A549 (cell line): ENCODE results near the gene MATR3. TPM values are rescaled to one million over a fixed set of nuclear protein-coding genes. Genes with fewer than 3 reads are reported as not detected.

Experiments
- ATAC-seq, 2 experiments: fragments of 200-7000 bp in 1 of 2; fragments of >200 bp in 1 of 2; cut with Nextera tagmentation in 1 of 2; cut with Tn5 transposase in 1 of 2; 3 replicates each; pipeline versions ENCODE4 v1.8.0 to v1.9.1; 2018 to 2020; ENCODE audit warnings: mild to moderate bottlenecking in 1 of 2, moderate library complexity in 1 of 2
- CTCF ChIA-PET: fragments of 300-600 bp; sonication (Branson Sonifier 250); formaldehyde crosslinking; extraction: SDS; loops from one replicate; lab custom pipeline; 2021; ENCODE audit warnings: antibody characterized with exemption, inconsistent platforms; lab: Yijun Ruan, JAX
- POLR2A ChIA-PET: fragments of 350-600 bp; formaldehyde crosslinking; extraction: SDS; loops from one replicate; lab custom pipeline; 2021; ENCODE audit warnings: antibody characterized with exemption, inconsistent platforms; lab: Yijun Ruan, JAX
- DNase-seq, 2 experiments: peaks; one replicate each; pipeline versions ENCODE4 v3.0.0 to v3.0.0-alpha.2; 2011 to 2016; ENCODE audit warnings: low read depth in 1 of 2, low spot score in 1 of 2
- FAIRE-seq: peaks from 2 replicates; lab custom pipeline; 2011; peaks lifted over from hg19 to GRCh38; lab: Jason Lieb, UNC
- H3K27ac ChIP-seq, 2 experiments: fragments of >200 bp; sonication (Bioruptor Twin); formaldehyde crosslinking; 3 replicates each; pipeline ENCODE4 v1.5.1; 2016 to 2017
- H3K4me1 ChIP-seq: fragments of >200 bp; sonication (Bioruptor Twin); formaldehyde crosslinking; 3 replicates; pipeline ENCODE4 v1.6.1; 2016
- H3K4me2 ChIP-seq: fragments of >200 bp; sonication (Bioruptor Twin); formaldehyde crosslinking; 3 replicates; pipeline ENCODE4 v1.6.1; 2016
- H3K4me3 ChIP-seq: fragments of >200 bp; sonication (Bioruptor Twin); formaldehyde crosslinking; 3 replicates; pipeline ENCODE4 v1.5.1; 2016
- H3K9me3 ChIP-seq: fragments of >200 bp; sonication (Bioruptor Twin); formaldehyde crosslinking; 3 replicates; pipeline ENCODE4 v1.6.1; 2016
- FOSB ChIP-seq: fragments of 250-450 bp; sonication (Bioruptor Pico); IDR thresholded peaks from 2 replicates; pipeline ENCODE4 v1.5.0; 2020; ENCODE audit warnings: mild to moderate bottlenecking, moderate library complexity
- KDM1A ChIP-seq: fragments of 200-600 bp; sonication (generic); IDR thresholded peaks from 2 replicates; pipeline ENCODE4 v1.6.1; 2016; ENCODE audit warnings: low read depth, mild to moderate bottlenecking
- KDM5A ChIP-seq: fragments of 200-600 bp; sonication (generic); IDR thresholded peaks from 2 replicates; pipeline ENCODE4 v1.6.1; 2016; ENCODE audit warnings: antibody characterized with exemption, mild to moderate bottlenecking
- MAFK ChIP-seq: fragments of 450-650 bp; IDR thresholded peaks from 2 replicates; pipeline ENCODE4 v1.6.1; 2014; ENCODE audit not compliant: partially characterized antibody
- RAD21 ChIP-seq, 2 experiments: fragments of >200 bp in 1 of 2; sonication (Bioruptor Twin) in 1 of 2; formaldehyde crosslinking in 1 of 2; IDR thresholded peaks in 1 of 2; conservative IDR thresholded peaks in 1 of 2; 2 replicates in 1 of 2; 3 replicates in 1 of 2; pipeline ENCODE4 v1.6.1; 2012 to 2018; ENCODE audit warnings: inconsistent platforms in 1 of 2
- RCOR1 ChIP-seq: fragments of 150-350 bp; IDR thresholded peaks from 2 replicates; pipeline ENCODE4 v1.6.1; 2014; ENCODE audit warnings: antibody characterized with exemption, low read length, low read depth
- RFX5 ChIP-seq: fragments of 450-650 bp; IDR thresholded peaks from 2 replicates; pipeline ENCODE4 v1.7.1; 2014; ENCODE audit warnings: antibody characterized with exemption, mild to moderate bottlenecking, moderate library complexity
- ZC3H11A ChIP-seq: fragments of 450-650 bp; IDR thresholded peaks from 2 replicates; pipeline ENCODE4 v1.6.1; 2014; ENCODE audit warnings: antibody characterized with exemption, mild to moderate bottlenecking
- ZFP36 ChIP-seq: fragments of 450-650 bp; IDR thresholded peaks from 2 replicates; pipeline ENCODE4 v1.6.1; 2014; ENCODE audit warnings: borderline replicate concordance; ENCODE audit not compliant: partially characterized antibody
- WGBS: methylation state at CpG from one replicate; pipeline ENCODE4 v1.1.6; 2017; ENCODE audit errors: missing lambda C conversion rate; 5-methylcytosine and 5-hydroxymethylcytosine counted together
- polyA plus RNA-seq, 4 experiments: library from polyadenylated mRNA; depleted of rRNA in 3 of 4; stranded (reverse); fragments of >200 nt; fragmentation: RNase III in 1 of 4; extraction: RNeasy Plus Mini Kit Qiagen cat#74134 plus additional on column Dnase treatment in 1 of 4; gene quantifications; 2 replicates in 3 of 4; 3 replicates in 1 of 4; pipeline ENCODE4 v1.2.3, GENCODE V29; 2011 to 2017
- TF ChIP-seq, protein P1 (sequence below): fragments of >200 bp; sonication (Bioruptor Twin); formaldehyde crosslinking; IDR thresholded peaks from 3 replicates; pipeline ENCODE4 v1.6.1; 2016
- TF ChIP-seq, protein P2 (sequence below): fragments of >200 bp; sonication (Bioruptor Twin); formaldehyde crosslinking; IDR thresholded peaks from 2 replicates; pipeline ENCODE4 v1.6.1; 2016
- TF ChIP-seq, protein P3 (sequence below): fragments of >200 bp; sonication (Bioruptor Twin); formaldehyde crosslinking; IDR thresholded peaks from 3 replicates; pipeline ENCODE4 v1.5.1; 2016
- TF ChIP-seq, protein P4 (sequence below): fragments of 450-650 bp; IDR thresholded peaks from 2 replicates; pipeline ENCODE4 v1.6.1; 2014; ENCODE audit warnings: antibody characterized with exemption

The MATR3 gene
- polyA plus RNA-seq, 2 of the 4 experiments (the other 2 are of a cell fraction) = 178 to 189 TPM

DNA sequence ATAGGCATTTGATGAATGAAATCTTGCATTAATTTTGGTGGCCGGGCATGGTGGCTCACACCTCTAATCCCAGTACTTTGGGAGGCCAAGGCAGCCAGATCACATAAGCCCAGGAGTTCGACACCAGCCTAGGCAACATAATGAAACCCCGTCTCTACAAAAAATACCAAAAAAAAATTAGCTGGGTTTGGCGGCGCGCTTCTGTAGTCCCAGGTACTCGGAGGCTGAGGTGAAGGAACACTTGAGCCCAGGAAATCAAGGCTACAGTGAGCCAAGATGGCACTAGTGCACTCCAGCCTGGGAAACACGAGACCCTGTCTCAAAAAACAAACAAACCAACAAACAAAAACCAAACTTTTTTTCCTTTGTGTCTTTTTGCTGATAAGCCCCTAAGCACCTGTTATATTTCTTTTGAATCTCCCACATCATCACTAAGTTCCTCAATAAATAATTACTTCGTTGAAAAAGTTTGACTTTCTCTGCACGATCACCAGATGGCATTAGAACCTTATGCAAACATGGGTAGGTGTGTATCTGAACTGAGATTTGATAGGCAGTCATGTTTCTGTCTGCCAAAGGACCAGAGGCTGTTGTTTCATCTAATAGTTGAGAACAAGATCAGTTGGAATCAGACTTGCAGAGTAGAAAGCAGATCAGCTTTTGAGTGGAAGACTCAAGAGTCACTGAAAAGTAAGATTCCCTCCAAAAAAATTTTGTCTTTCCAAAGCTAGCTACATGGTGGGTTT is 5.5 kb upstream of the MATR3 start:
- no peak for TF ChIP-seq KDM5A
- no peak for TF ChIP-seq ZC3H11A
- TF ChIP-seq, protein P1, sequence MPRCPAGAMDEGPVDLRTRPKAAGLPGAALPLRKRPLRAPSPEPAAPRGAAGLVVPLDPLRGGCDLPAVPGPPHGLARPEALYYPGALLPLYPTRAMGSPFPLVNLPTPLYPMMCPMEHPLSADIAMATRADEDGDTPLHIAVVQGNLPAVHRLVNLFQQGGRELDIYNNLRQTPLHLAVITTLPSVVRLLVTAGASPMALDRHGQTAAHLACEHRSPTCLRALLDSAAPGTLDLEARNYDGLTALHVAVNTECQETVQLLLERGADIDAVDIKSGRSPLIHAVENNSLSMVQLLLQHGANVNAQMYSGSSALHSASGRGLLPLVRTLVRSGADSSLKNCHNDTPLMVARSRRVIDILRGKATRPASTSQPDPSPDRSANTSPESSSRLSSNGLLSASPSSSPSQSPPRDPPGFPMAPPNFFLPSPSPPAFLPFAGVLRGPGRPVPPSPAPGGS = no peak
- TF ChIP-seq FOSB (CRISPR knock-in tag) = 0 out of 2 replicates have a peak, but pooled peaks have one; percentile 45
- TF ChIP-seq, protein P2, sequence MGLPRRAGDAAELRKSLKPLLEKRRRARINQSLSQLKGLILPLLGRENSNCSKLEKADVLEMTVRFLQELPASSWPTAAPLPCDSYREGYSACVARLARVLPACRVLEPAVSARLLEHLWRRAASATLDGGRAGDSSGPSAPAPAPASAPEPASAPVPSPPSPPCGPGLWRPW = no peak
- peak; percentile 35 to 47; a peak in 4 of 5 replicates for TF ChIP-seq RAD21 (conservative IDR thresholded peaks at IDR 0.05 in 1 of 2, IDR thresholded peaks at IDR 0.05 in 1 of 2)
- TF ChIP-seq, protein P3, sequence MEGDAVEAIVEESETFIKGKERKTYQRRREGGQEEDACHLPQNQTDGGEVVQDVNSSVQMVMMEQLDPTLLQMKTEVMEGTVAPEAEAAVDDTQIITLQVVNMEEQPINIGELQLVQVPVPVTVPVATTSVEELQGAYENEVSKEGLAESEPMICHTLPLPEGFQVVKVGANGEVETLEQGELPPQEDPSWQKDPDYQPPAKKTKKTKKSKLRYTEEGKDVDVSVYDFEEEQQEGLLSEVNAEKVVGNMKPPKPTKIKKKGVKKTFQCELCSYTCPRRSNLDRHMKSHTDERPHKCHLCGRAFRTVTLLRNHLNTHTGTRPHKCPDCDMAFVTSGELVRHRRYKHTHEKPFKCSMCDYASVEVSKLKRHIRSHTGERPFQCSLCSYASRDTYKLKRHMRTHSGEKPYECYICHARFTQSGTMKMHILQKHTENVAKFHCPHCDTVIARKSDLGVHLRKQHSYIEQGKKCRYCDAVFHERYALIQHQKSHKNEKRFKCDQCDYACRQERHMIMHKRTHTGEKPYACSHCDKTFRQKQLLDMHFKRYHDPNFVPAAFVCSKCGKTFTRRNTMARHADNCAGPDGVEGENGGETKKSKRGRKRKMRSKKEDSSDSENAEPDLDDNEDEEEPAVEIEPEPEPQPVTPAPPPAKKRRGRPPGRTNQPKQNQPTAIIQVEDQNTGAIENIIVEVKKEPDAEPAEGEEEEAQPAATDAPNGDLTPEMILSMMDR = peak; percentile 29; the same call in 1 of the 3 replicates
- TF ChIP-seq, all 56 proteins: peak for 3
- H3K4me2 ChIP-seq = no peak overlapping the region
- DNase-seq (peak in 1 of 2 experiments; percentile 50), FAIRE-seq (no peak), ATAC-seq (peak; percentile 43 to 52)
- POLR2A ChIA-PET = no interaction called here
- CTCF ChIA-PET = interaction anchor here (0.7 to 1.2 kb wide), 6 partner anchors 11 to 123 kb away, joined by 3 to 6 read pairs (median 3); partner anchors contain the start of gene PROB1
- no peak overlapping the region for H3K4me3 ChIP-seq
- H3K4me1 ChIP-seq = 0 out of 3 replicates have a peak, but pooled peaks cover 2% of the 10 kb centered on the region
- 77% methylated on average over 10 of the region's 10 CpGs for WGBS
- no peaks in the 10 kb centered on the region for H3K9me3 ChIP-seq
- no peak overlapping the region for H3K27ac ChIP-seq

DNA sequence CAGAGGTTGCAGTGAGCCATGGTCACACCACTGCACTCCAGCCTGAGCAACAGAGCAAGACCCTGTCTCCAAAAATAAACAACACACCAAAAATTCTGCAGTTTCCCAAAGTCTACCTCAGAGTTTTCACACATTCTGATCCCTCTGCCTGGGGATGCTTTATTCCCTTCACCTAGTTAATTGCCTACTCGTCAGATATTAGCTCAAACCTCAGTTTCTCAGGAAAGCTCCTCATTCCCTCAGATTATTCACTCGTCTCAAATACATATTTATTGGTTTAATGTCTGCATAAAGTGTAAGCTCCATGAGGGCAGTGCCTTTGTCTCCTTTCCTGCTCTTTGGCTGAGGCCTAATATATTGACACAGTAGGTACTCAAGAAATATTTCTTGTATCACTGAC is 2.5 kb upstream of the MATR3 start:
- no peaks in the 10 kb centered on the region for H3K9me3 ChIP-seq
- no peak overlapping the region for H3K4me2 ChIP-seq
- H3K4me3 ChIP-seq = no peak overlapping the region
- no peak for TF ChIP-seq RAD21 (conservative IDR thresholded peaks at IDR 0.05 in 1 of 2, IDR thresholded peaks at IDR 0.05 in 1 of 2)
- peak; percentile 56 for TF ChIP-seq MAFK
- FAIRE-seq (no peak), DNase-seq (no peak), ATAC-seq (no peak)
- no peak overlapping the region for H3K27ac ChIP-seq
- 90% methylated on average over 2 of the region's 2 CpGs for WGBS
- ChIA-PET CTCF (interaction anchor here (0.6 to 0.8 kb wide), 2 partner anchors 15 to 62 kb away, joined by 3 read pairs; no protein-coding TSS in a partner anchor), POLR2A (no interaction called here)
- H3K4me1 ChIP-seq = peaks cover 7% of the 10 kb centered on the region

DNA sequence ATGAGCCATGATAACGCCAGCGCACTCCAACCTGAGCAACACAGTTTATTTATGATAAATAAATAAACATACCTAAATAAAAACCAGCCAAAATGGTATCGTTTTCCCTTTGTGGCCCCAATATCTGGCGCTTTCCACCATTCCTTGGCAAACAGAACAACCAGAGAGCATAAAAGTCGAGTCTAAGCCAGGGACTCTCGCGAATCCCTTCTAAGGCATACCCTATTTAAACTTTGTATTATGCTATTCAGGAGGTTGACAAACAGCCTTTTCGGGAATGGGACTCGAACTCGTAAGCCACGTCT is 386 bp upstream of the MATR3 start:
- H3K4me1 ChIP-seq = peaks cover 28% of the 10 kb centered on the region
- H3K4me3 ChIP-seq = peak overlapping the region; percentile 66
- no peak for ATAC-seq
- H3K9me3 ChIP-seq = no peaks in the 10 kb centered on the region
- WGBS = 32% methylated on average over 11 of the region's 11 CpGs
- H3K27ac ChIP-seq = peak overlapping the region; percentile 97 to 98
- no peak for DNase-seq
- TF ChIP-seq RCOR1 = 0 out of 2 replicates have a peak, but pooled peaks have one; percentile 46
- 0 out of 2 replicates have a peak, but pooled peaks have one; percentile 38 for TF ChIP-seq KDM1A
- TF ChIP-seq, protein P4, sequence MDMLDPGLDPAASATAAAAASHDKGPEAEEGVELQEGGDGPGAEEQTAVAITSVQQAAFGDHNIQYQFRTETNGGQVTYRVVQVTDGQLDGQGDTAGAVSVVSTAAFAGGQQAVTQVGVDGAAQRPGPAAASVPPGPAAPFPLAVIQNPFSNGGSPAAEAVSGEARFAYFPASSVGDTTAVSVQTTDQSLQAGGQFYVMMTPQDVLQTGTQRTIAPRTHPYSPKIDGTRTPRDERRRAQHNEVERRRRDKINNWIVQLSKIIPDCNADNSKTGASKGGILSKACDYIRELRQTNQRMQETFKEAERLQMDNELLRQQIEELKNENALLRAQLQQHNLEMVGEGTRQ = no peak
- no peak for TF ChIP-seq RFX5
- no peak for TF ChIP-seq ZFP36
- TF ChIP-seq, all 56 proteins: peak for 2
- no peak for FAIRE-seq
- H3K4me2 ChIP-seq = peak overlapping the region; percentile 70
- ChIA-PET CTCF (interaction anchor here (0.9 to 2.3 kb wide), 9 partner anchors 9 to 99 kb away, joined by 3 to 17 read pairs (median 4); no protein-coding TSS in a partner anchor), POLR2A (interaction anchor here (0.6 to 2.5 kb wide), 19 partner anchors 11 to 721 kb away, joined by 3 to 38 read pairs (median 5); partner anchors contain the start of genes HSPA9, PAIP2, PROB1 and UBE2D2)
